Measurements from ENCODE around the gene SPINDOC. TPM values are rescaled to one million over a fixed set of nuclear protein-coding genes. Genes with fewer than 3 reads are reported as not detected.
A peak's percentile ranks its signal among the peaks of the same experiment; 100 is the strongest.

The SPINDOC gene
- total RNA-seq, 1 donor, result 17.7 TPM

DNA sequence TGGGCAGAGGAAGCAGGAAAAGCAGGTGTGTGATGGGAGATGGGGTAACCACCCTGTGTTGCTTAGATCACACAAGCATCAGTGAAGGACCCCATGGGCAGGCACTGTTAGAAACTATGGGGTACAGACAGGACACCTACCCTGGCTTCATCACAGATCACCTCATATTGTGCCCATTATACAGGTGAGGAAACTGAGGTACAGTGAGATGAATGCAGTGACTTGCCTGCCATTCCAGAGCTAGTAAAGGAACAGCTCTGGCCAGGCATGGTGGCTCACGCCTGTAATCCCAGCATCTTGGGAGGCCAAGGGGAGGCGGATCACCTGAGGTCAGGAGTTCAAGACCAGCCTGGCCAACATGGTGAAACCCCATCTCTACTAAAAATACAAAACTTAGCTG is 19.8 kb downstream of the SPINDOC start:
- no peak for DNase-seq (ENCODE audit: insufficient read length, low spot score, missing footprints)
- Histone ChIP-seq H3K79me2 (ENCODE audit: insufficient read depth, low read length) (no peaks in the 10 kb centered on the region), H3K4me2 (ENCODE audit: insufficient read depth, low read length) (no peak overlapping the region), H3K27me3 (ENCODE audit: insufficient read depth, low read length) (no peaks in the 10 kb centered on the region), H4K20me1 (ENCODE audit: insufficient read depth, low read length) (no peaks in the 10 kb centered on the region), H3K27ac (ENCODE audit: low read depth, low read length) (no peak overlapping the region), H3K4me1 (ENCODE audit: insufficient read depth, low read length) (peaks cover 2% of the 10 kb centered on the region), H3K4me3 (ENCODE audit: insufficient read depth, low read length) (no peak overlapping the region), H3K36me3 (ENCODE audit: insufficient read depth, low read length) (no peaks in the 10 kb centered on the region), H2AFZ (ENCODE audit: low read length) (no peak overlapping the region), H3K9me3 (ENCODE audit: low read depth, low read length) (no peaks in the 10 kb centered on the region)
- no peak for TF ChIP-seq CTCF (IDR thresholded peaks at IDR 0.05; ENCODE audit: extremely low read depth, low read depth, low read length)

- no peak for DNase-seq (ENCODE audit: insufficient read length, low spot score, missing footprints)
- Histone ChIP-seq H3K4me2 (ENCODE audit: insufficient read depth, low read length) (no peak overlapping the region), H3K36me3 (ENCODE audit: insufficient read depth, low read length) (no peaks in the 10 kb centered on the region), H3K4me3 (ENCODE audit: insufficient read depth, low read length) (no peak overlapping the region), H4K20me1 (ENCODE audit: insufficient read depth, low read length) (peaks cover 3% of the 10 kb centered on the region), H3K27ac (ENCODE audit: low read depth, low read length) (no peak overlapping the region), H3K4me1 (ENCODE audit: insufficient read depth, low read length) (peaks cover 7% of the 10 kb centered on the region), H3K27me3 (ENCODE audit: insufficient read depth, low read length) (no peaks in the 10 kb centered on the region), H3K79me2 (ENCODE audit: insufficient read depth, low read length) (peaks cover 10% of the 10 kb centered on the region), H3K9me3 (ENCODE audit: low read depth, low read length) (no peaks in the 10 kb centered on the region), H2AFZ (ENCODE audit: low read length) (no peak overlapping the region)
- TF ChIP-seq CTCF (IDR thresholded peaks at IDR 0.05; ENCODE audit: extremely low read depth, low read depth, low read length), result no peak
These were observed 21.4 kb downstream of the SPINDOC start for GRCh38 chr11:63834535-63835157.

GRCh38 chr11:63835158-63835545 is 21.9 kb downstream of the SPINDOC start:
- H2AFZ ChIP-seq (ENCODE audit: low read length), result no peak overlapping the region
- no peaks in the 10 kb centered on the region for H3K9me3 ChIP-seq (ENCODE audit: low read depth, low read length)
- no peak for TF ChIP-seq CTCF (IDR thresholded peaks at IDR 0.05; ENCODE audit: extremely low read depth, low read depth, low read length)
- H3K4me1 ChIP-seq (ENCODE audit: insufficient read depth, low read length), result peaks cover 12% of the 10 kb centered on the region
- peaks cover 15% of the 10 kb centered on the region for H3K79me2 ChIP-seq (ENCODE audit: insufficient read depth, low read length)
- DNase-seq (ENCODE audit: insufficient read length, low spot score, missing footprints), result no peak
- H3K4me2 ChIP-seq (ENCODE audit: insufficient read depth, low read length), result no peak overlapping the region
- H3K27me3 ChIP-seq (ENCODE audit: insufficient read depth, low read length), result no peaks in the 10 kb centered on the region
- H3K27ac ChIP-seq (ENCODE audit: low read depth, low read length), result no peak overlapping the region
- no peak overlapping the region for H3K4me3 ChIP-seq (ENCODE audit: insufficient read depth, low read length)
- H3K36me3 ChIP-seq (ENCODE audit: insufficient read depth, low read length), result no peaks in the 10 kb centered on the region
- H4K20me1 ChIP-seq (ENCODE audit: insufficient read depth, low read length), result peaks cover 8% of the 10 kb centered on the region

- H3K4me1 ChIP-seq (ENCODE audit: insufficient read depth, low read length), result peaks cover 29% of the 10 kb centered on the region
- no peak overlapping the region for H3K27ac ChIP-seq (ENCODE audit: low read depth, low read length)
- H2AFZ ChIP-seq (ENCODE audit: low read length), result no peak overlapping the region
- peaks cover 35% of the 10 kb centered on the region for H3K79me2 ChIP-seq (ENCODE audit: insufficient read depth, low read length)
- no peaks in the 10 kb centered on the region for H3K9me3 ChIP-seq (ENCODE audit: low read depth, low read length)
- TF ChIP-seq CTCF (IDR thresholded peaks at IDR 0.05; ENCODE audit: extremely low read depth, low read depth, low read length), result peak; percentile 91
- no peaks in the 10 kb centered on the region for H3K27me3 ChIP-seq (ENCODE audit: insufficient read depth, low read length)
- peak; percentile 96 for DNase-seq (ENCODE audit: insufficient read length, low spot score, missing footprints)
- H3K36me3 ChIP-seq (ENCODE audit: insufficient read depth, low read length), result peaks cover under 1% of the 10 kb centered on the region
- H3K4me3 ChIP-seq (ENCODE audit: insufficient read depth, low read length), result no peak overlapping the region
- peaks cover 26% of the 10 kb centered on the region for H4K20me1 ChIP-seq (ENCODE audit: insufficient read depth, low read length)
- H3K4me2 ChIP-seq (ENCODE audit: insufficient read depth, low read length), result no peak overlapping the region
These were observed 23.9 kb downstream of the SPINDOC start for GRCh38 chr11:63837027-63837688.

All from osteoblast (primary cell).